ENCODE results near the gene TMX1. TPM values are rescaled to one million over a fixed set of nuclear protein-coding genes. Genes with fewer than 3 reads are reported as not detected.

Gene TMX1
- total and polyA plus RNA-seq, 11 donors = 3.2 to 18.6 (median 8.9) TPM

GRCh38 chr14:51203881-51204280 is 36.2 kb upstream of the TMX1 start:
- WGBS, 4 donors = 90 to 100% (median 91%) methylated on average over 3 of the region's 3 CpGs
- TF ChIP-seq POLR2A (IDR thresholded peaks at IDR 0.05) (no peak), CTCF (IDR thresholded peaks at IDR 0.05) (no peak)
- intact Hi-C loops (cut with DNase I) = no loop called here
- no peak for DNase-seq
- Histone ChIP-seq H3K27ac (no peak overlapping the region), H3K36me3 (no peaks in the 10 kb centered on the region), H3K4me1 (no peaks in the 10 kb centered on the region), H3K27me3 (peaks cover 0 to 4% (median 0%) of the 10 kb centered on the region in 9 donors), H3K4me3 (no peak overlapping the region), H3K9me3 (no peaks in the 10 kb centered on the region)
- ATAC-seq = no peak

- no peak for ATAC-seq
- intact Hi-C loops (cut with DNase I) = no loop called here
- Histone ChIP-seq H3K4me3 (no peak overlapping the region), H3K4me1 (no peaks in the 10 kb centered on the region), H3K27me3 (peaks cover 0 to 4% (median 0%) of the 10 kb centered on the region in 9 donors), H3K27ac (no peak overlapping the region), H3K36me3 (no peaks in the 10 kb centered on the region), H3K9me3 (no peaks in the 10 kb centered on the region)
- DNase-seq = no peak
- WGBS, 4 donors = 76 to 87% (median 82%) methylated on average over 6 of the region's 6 CpGs
- TF ChIP-seq CTCF (IDR thresholded peaks at IDR 0.05) (no peak), POLR2A (IDR thresholded peaks at IDR 0.05) (no peak)
These were observed 34.6 kb upstream of the TMX1 start for GRCh38 chr14:51205486-51205885.

GRCh38 chr14:51206462-51206861 is 33.6 kb upstream of the TMX1 start:
- no peak overlapping the region for H3K4me3 ChIP-seq
- 86 to 97% (median 91%) methylated on average over 1 of the region's 1 CpG for WGBS, 4 donors
- intact Hi-C loops (cut with DNase I) = no loop called here
- ATAC-seq (no peak), DNase-seq (no peak)
- TF ChIP-seq CTCF (IDR thresholded peaks at IDR 0.05) (no peak), POLR2A (IDR thresholded peaks at IDR 0.05) (no peak)
- no peaks in the 10 kb centered on the region for H3K9me3 ChIP-seq
- H3K27ac ChIP-seq = no peak overlapping the region
- no peaks in the 10 kb centered on the region for H3K36me3 ChIP-seq
- no peaks in the 10 kb centered on the region for H3K4me1 ChIP-seq
- H3K27me3 ChIP-seq = peaks cover 0 to 4% (median 0%) of the 10 kb centered on the region in 9 donors

GRCh38 chr14:51207621-51208020 is 32.4 kb upstream of the TMX1 start:
- peaks cover 0 to 4% (median 0%) of the 10 kb centered on the region in 9 donors for H3K27me3 ChIP-seq
- DNase-seq = no peak
- no peak for ATAC-seq
- H3K4me3 ChIP-seq = no peak overlapping the region
- no peaks in the 10 kb centered on the region for H3K4me1 ChIP-seq
- 50 to 58% (median 56%) methylated on average over 5 of the region's 5 CpGs for WGBS, 4 donors
- TF ChIP-seq POLR2A (IDR thresholded peaks at IDR 0.05) = no peak
- no peaks in the 10 kb centered on the region for H3K36me3 ChIP-seq
- no peaks in the 10 kb centered on the region for H3K9me3 ChIP-seq
- H3K27ac ChIP-seq = no peak overlapping the region
- intact Hi-C loops (cut with DNase I) = no loop called here

- Histone ChIP-seq H3K4me3 (no peak overlapping the region), H3K27me3 (no peaks in the 10 kb centered on the region), H3K9me3 (no peaks in the 10 kb centered on the region), H3K27ac (no peak overlapping the region), H3K36me3 (no peaks in the 10 kb centered on the region), H3K4me1 (no peaks in the 10 kb centered on the region)
- 93 to 100% (median 96%) methylated on average over 1 of the region's 1 CpG for WGBS, 4 donors
- intact Hi-C loops (cut with DNase I) = no loop called here
- no peak for DNase-seq
- TF ChIP-seq CTCF (IDR thresholded peaks at IDR 0.05) (no peak), POLR2A (IDR thresholded peaks at IDR 0.05) (no peak)
- no peak for ATAC-seq
These were observed 31.1 kb upstream of the TMX1 start for GRCh38 chr14:51208982-51209381.

Measured in heart left ventricle (tissue), 16 donors.